Stimulated activated CD4-positive, alpha-beta T cell treated with anti-CD3 and anti-CD28 coated beads, Interleukin-1b, Interleukin-23, amount 100 ng/mL, for 24 hours (primary cell): ENCODE results near the gene ZNF563.

Source experiments
- DNase-seq, 4 experiments: peaks; one replicate each; pipeline ENCODE4 v3.0.0-alpha.2; 2020; ENCODE audit warnings: low read depth in 4 of 4, low spot score in 1 of 4

The ZNF563 gene

GRCh38 chr19:12294249-12295158 lies 38.9 kb downstream of the ZNF563 start, which contains the start of gene ZNF44:
ZNF44 (minus strand) TSS chr19:12294883; CDS start chr19:12294694, 189 bp downstream.
- DNase-seq: peak; percentile 87 to 95 (median 91)

- DNase-seq: peak in 3 of 4 experiments; percentile 1 to 39 (median 22)
Observed at GRCh38 chr19:12293777-12294248, 39.6 kb downstream of the ZNF563 start.

- DNase-seq: no peak
Observed at GRCh38 chr19:12289790-12290065, 43.7 kb downstream of the ZNF563 start.

- no peak for DNase-seq
Observed at GRCh38 chr19:12287958-12288500, 45.4 kb downstream of the ZNF563 start.

- DNase-seq: no peak
Observed at GRCh38 chr19:12284631-12285030, 48.8 kb downstream of the ZNF563 start.

GRCh38 chr19:12284226-12284625 lies 49.2 kb downstream of the ZNF563 start:
- DNase-seq: no peak

GRCh38 chr19:12278713-12279112 lies 54.7 kb downstream of the ZNF563 start:
- no peak for DNase-seq

- no peak for DNase-seq
Observed at GRCh38 chr19:12272980-12273901, 60.2 kb downstream of the ZNF563 start.

GRCh38 chr19:12272386-12272785 lies 61.0 kb downstream of the ZNF563 start:
- no peak for DNase-seq

- DNase-seq: no peak
Observed at GRCh38 chr19:12270854-12271253, 62.6 kb downstream of the ZNF563 start.
